Mesendoderm (in vitro differentiated cells): ENCODE results near the gene ZBTB33.

Source experiments
- DNase-seq: peaks from one replicate; pipeline ENCODE4 v3.0.0; 2013
- H2AK5ac ChIP-seq: 2 replicates; pipeline ENCODE4 v1.6.1; 2013; ENCODE audit warnings: low read length, inconsistent platforms
- H2BK120ac ChIP-seq: 2 replicates; pipeline ENCODE4 v1.6.1; 2013; ENCODE audit warnings: low read depth, mild to moderate bottlenecking, low read length, moderate library complexity, mixed read lengths
- H2BK15ac ChIP-seq: replicated peaks from 2 replicates; pipeline ENCODE4 v1.6.1; 2013; ENCODE audit warnings: low read depth, mild to moderate bottlenecking, moderate library complexity
- H2BK5ac ChIP-seq: 2 replicates; pipeline ENCODE4 v1.6.1; 2013; ENCODE audit warnings: low read length, inconsistent platforms
- H3K18ac ChIP-seq: 2 replicates; pipeline ENCODE4 v1.6.1; 2013; ENCODE audit warnings: mild to moderate bottlenecking, low read length, mixed read lengths
- H3K23ac ChIP-seq: one replicate; pipeline ENCODE4 v1.6.1; 2013; ENCODE audit warnings: low read length
- H3K27ac ChIP-seq: 2 replicates; pipeline ENCODE4 v1.5.1; 2013; ENCODE audit warnings: low read depth, mild to moderate bottlenecking, inconsistent platforms, low read length, moderate library complexity
- H3K27me3 ChIP-seq: 2 replicates; pipeline ENCODE4 v1.6.1; 2013; ENCODE audit warnings: low read length, control low read depth, mild to moderate bottlenecking, inconsistent platforms; ENCODE audit not compliant: insufficient read depth, poor library complexity
- H3K36me3 ChIP-seq: 2 replicates; pipeline ENCODE4 v1.6.1; 2013; ENCODE audit warnings: low read length, inconsistent platforms; ENCODE audit not compliant: control insufficient read depth, insufficient read depth
- H3K4ac ChIP-seq: one replicate; pipeline ENCODE4 v1.6.1; 2013; ENCODE audit warnings: low read depth, mild to moderate bottlenecking, low read length, moderate library complexity
- H3K4me1 ChIP-seq: 2 replicates; pipeline ENCODE4 v1.6.1; 2013; ENCODE audit warnings: low read depth, low read length, inconsistent platforms; ENCODE audit not compliant: control insufficient read depth
- H3K4me2 ChIP-seq: 2 replicates; pipeline ENCODE4 v1.6.1; 2013; ENCODE audit warnings: low read length
- H3K4me3 ChIP-seq: 2 replicates; pipeline ENCODE4 v1.5.1; 2013; ENCODE audit warnings: mild to moderate bottlenecking, low read length
- H3K56ac ChIP-seq: one replicate; pipeline ENCODE4 v1.6.1; 2013; ENCODE audit warnings: low read length
- H3K79me1 ChIP-seq: 2 replicates; pipeline ENCODE4 v1.6.1; 2013; ENCODE audit warnings: low read length, inconsistent platforms
- H3K79me2 ChIP-seq: 2 replicates; pipeline ENCODE4 v1.6.1; 2013; ENCODE audit warnings: mild to moderate bottlenecking, low read length; ENCODE audit not compliant: control insufficient read depth, insufficient read depth
- H3K9ac ChIP-seq: 2 replicates; pipeline ENCODE4 v1.6.1; 2013; ENCODE audit warnings: low read length, inconsistent platforms
- H4K5ac ChIP-seq: one replicate; pipeline ENCODE4 v1.6.1; 2013; ENCODE audit warnings: low read length
- H4K8ac ChIP-seq: one replicate; pipeline ENCODE4 v1.6.1; 2013; ENCODE audit warnings: low read depth, mild to moderate bottlenecking, control low read depth, low read length, moderate library complexity
- WGBS: extraction: QIAGEN DNeasy Blood & Tissue Kit; methylation state at CpG from one replicate; pipeline ENCODE4 v1.1.7; 2013; ENCODE audit warnings: low lambda C conversion rate, missing lambda C conversion rate; ENCODE audit not compliant: insufficient coverage; ENCODE audit errors: extremely low coverage; 5-methylcytosine and 5-hydroxymethylcytosine counted together

The ZBTB33 gene

DNA sequence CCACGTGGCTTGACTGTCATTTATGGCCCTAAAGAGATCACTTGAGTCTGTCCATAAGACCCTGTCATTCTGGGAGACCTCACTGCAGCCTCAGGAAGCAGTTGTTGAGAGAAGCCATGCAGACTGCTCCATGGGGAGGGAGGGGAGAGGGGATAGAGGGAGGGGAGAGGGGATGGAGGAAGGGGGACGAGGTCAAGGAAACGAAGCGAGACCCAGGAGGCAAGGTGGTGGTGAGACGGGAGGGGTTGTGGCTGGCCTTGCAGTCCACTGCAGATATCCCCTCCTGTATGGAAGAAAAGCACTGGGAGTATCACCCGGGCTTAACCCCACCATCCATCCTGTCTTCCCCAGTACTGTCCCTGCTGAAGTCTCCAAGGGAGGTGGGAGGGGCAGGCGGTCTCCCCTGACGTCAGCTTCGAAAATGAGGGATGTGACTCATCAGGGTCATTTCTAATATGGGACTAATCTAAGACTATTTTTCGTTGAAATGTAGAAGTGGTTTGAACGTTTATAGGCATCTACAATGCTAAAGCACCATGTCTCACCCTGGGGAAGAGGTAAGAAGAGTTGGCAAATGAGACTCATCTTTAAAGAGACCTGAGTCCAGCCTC lies 55.0 kb downstream of the ZBTB33 start:
- H3K36me3 ChIP-seq = no peaks in the 10 kb centered on the region
- peak overlapping the region; percentile 64 for H3K18ac ChIP-seq
- no peak overlapping the region for H4K8ac ChIP-seq
- H3K23ac ChIP-seq = no peak overlapping the region
- no peaks in the 10 kb centered on the region for H3K27me3 ChIP-seq
- H3K4me2 ChIP-seq = no peak overlapping the region
- DNase-seq = peak; percentile 43
- H2BK120ac ChIP-seq = no peak overlapping the region
- no peaks in the 10 kb centered on the region for H3K79me2 ChIP-seq
- H2AK5ac ChIP-seq = no peak overlapping the region
- H3K79me1 ChIP-seq = no peaks in the 10 kb centered on the region
- no peak overlapping the region for H4K5ac ChIP-seq
- H3K4me1 ChIP-seq = no peaks in the 10 kb centered on the region
- peak overlapping the region; percentile 60 for H3K56ac ChIP-seq
- H3K4me3 ChIP-seq = no peak overlapping the region
- H3K4ac ChIP-seq = no peak overlapping the region
- no peak overlapping the region for H3K9ac ChIP-seq
- peak overlapping the region; percentile 50 for H2BK5ac ChIP-seq
- WGBS = no CpG with 5 or more reads among the region's 11 CpGs
- no peak overlapping the region for H2BK15ac ChIP-seq
- H3K27ac ChIP-seq = peak overlapping the region; percentile 36

DNA sequence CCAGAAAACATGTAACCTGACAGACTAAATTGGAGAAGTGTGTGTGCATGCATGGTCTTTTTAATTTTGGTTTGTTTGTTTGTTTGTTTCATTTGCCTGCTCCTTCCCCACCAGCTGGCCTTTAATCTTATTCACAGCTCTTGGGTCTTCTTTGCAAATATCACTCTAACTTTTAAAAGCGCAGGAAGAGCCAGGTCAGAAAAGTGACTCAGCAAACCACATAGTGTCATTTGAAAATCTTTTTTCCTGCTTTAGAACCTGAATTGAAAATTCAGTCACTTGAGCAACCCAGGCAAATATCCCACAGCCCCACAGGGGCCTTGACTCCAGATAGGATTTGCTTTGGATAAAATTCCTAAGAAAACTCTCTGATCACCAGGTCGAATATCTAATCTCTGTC lies 56.0 kb downstream of the ZBTB33 start:
- H2BK5ac ChIP-seq = no peak overlapping the region
- no peaks in the 10 kb centered on the region for H3K79me1 ChIP-seq
- no peak overlapping the region for H3K23ac ChIP-seq
- H3K18ac ChIP-seq = no peak overlapping the region
- H3K4me1 ChIP-seq = no peaks in the 10 kb centered on the region
- peak overlapping the region; percentile 31 for H3K27ac ChIP-seq
- no peak overlapping the region for H4K8ac ChIP-seq
- H3K36me3 ChIP-seq = no peaks in the 10 kb centered on the region
- H3K56ac ChIP-seq = no peak overlapping the region
- no CpG with 5 or more reads among the region's 2 CpGs for WGBS
- H2BK120ac ChIP-seq = no peak overlapping the region
- no peak overlapping the region for H2BK15ac ChIP-seq
- no peak overlapping the region for H2AK5ac ChIP-seq
- no peak overlapping the region for H3K4ac ChIP-seq
- no peak overlapping the region for H3K4me2 ChIP-seq
- no peak overlapping the region for H4K5ac ChIP-seq
- no peaks in the 10 kb centered on the region for H3K79me2 ChIP-seq
- H3K4me3 ChIP-seq = no peak overlapping the region
- no peak overlapping the region for H3K9ac ChIP-seq
- H3K27me3 ChIP-seq = no peaks in the 10 kb centered on the region
- DNase-seq = no peak
